ENCODE results near the gene GCC2. TPM values are rescaled to one million over a fixed set of nuclear protein-coding genes. Genes with fewer than 3 reads are reported as not detected.

The GCC2 gene
- total and polyA plus RNA-seq, 2 of the 13 experiments (the other 11 are each of a cell fraction or from before 2014, with no cell fraction given) = 17.6 to 22.5 TPM

DNA sequence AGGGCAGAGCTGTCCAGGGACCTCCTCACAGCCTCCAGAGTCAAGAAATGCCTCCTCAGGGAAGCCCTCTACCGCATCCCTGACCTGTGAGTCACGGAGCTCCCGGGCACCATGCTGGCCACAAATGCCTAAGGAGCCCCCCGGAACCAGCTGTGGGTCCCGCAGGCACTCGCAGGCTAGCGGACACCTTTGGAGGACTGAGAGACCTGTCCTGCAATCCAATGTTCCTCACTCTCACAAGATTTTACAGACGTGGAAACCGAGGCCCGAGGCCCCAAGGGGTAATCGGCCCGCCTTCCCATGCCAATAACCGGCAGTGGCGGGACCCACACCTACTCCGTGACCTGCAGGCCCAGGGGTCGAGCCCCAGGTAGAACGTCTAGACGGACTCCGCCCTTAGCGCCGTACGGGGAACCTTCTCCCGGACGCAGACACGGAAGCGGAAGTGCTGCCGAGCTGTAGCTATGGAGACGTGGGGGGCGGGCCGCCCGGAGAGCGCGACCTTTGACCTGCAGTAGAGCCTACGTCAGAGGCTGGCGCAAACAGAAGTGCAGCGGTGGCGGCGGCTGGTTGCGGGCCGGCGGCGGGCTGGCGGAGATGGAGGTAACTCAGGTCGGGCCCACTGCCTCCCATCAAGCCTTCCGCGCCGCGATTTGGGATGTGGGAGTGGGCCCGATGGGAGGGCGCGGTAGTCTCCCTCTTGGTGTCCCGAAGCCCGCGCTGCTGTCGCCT, at the start of gene GCC2 (continued):
- TF ChIP-seq, protein P1, sequence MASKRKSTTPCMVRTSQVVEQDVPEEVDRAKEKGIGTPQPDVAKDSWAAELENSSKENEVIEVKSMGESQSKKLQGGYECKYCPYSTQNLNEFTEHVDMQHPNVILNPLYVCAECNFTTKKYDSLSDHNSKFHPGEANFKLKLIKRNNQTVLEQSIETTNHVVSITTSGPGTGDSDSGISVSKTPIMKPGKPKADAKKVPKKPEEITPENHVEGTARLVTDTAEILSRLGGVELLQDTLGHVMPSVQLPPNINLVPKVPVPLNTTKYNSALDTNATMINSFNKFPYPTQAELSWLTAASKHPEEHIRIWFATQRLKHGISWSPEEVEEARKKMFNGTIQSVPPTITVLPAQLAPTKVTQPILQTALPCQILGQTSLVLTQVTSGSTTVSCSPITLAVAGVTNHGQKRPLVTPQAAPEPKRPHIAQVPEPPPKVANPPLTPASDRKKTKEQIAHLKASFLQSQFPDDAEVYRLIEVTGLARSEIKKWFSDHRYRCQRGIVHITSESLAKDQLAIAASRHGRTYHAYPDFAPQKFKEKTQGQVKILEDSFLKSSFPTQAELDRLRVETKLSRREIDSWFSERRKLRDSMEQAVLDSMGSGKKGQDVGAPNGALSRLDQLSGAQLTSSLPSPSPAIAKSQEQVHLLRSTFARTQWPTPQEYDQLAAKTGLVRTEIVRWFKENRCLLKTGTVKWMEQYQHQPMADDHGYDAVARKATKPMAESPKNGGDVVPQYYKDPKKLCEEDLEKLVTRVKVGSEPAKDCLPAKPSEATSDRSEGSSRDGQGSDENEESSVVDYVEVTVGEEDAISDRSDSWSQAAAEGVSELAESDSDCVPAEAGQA (IDR thresholded peaks at IDR 0.05; ENCODE audit: low read depth) = peak; percentile 83
- TF ChIP-seq, protein P1 (CRISPR knock-in tag; IDR thresholded peaks at IDR 0.05; ENCODE audit: borderline replicate concordance) = 0 out of 2 replicates have a peak, but pooled peaks have one; percentile 58
- TF ChIP-seq, protein P2, sequence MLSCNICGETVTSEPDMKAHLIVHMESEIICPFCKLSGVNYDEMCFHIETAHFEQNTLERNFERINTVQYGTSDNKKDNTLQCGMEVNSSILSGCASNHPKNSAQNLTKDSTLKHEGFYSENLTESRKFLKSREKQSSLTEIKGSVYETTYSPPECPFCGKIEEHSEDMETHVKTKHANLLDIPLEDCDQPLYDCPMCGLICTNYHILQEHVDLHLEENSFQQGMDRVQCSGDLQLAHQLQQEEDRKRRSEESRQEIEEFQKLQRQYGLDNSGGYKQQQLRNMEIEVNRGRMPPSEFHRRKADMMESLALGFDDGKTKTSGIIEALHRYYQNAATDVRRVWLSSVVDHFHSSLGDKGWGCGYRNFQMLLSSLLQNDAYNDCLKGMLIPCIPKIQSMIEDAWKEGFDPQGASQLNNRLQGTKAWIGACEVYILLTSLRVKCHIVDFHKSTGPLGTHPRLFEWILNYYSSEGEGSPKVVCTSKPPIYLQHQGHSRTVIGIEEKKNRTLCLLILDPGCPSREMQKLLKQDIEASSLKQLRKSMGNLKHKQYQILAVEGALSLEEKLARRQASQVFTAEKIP (CRISPR knock-in tag; IDR thresholded peaks at IDR 0.05; ENCODE audit: borderline replicate concordance) = no peak
- peak; percentile 29; the same call in 1 of the 2 replicates for TF ChIP-seq ZNF160 (CRISPR knock-in tag; IDR thresholded peaks at IDR 0.05)
- peak; percentile 91 for TF ChIP-seq HIVEP1 (CRISPR knock-in tag; IDR thresholded peaks at IDR 0.05)
- no peak for TF ChIP-seq MYNN (CRISPR knock-in tag; IDR thresholded peaks at IDR 0.05; ENCODE audit: low read depth)
- TF ChIP-seq, protein P3, sequence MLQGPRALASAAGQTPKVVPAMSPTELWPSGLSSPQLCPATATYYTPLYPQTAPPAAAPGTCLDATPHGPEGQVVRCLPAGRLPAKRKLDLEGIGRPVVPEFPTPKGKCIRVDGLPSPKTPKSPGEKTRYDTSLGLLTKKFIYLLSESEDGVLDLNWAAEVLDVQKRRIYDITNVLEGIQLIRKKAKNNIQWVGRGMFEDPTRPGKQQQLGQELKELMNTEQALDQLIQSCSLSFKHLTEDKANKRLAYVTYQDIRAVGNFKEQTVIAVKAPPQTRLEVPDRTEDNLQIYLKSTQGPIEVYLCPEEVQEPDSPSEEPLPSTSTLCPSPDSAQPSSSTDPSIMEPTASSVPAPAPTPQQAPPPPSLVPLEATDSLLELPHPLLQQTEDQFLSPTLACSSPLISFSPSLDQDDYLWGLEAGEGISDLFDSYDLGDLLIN (CRISPR knock-in tag; IDR thresholded peaks at IDR 0.05; ENCODE audit: borderline replicate concordance) = peak; percentile 0; the same call in 1 of the 2 replicates
- TF ChIP-seq, protein P4, sequence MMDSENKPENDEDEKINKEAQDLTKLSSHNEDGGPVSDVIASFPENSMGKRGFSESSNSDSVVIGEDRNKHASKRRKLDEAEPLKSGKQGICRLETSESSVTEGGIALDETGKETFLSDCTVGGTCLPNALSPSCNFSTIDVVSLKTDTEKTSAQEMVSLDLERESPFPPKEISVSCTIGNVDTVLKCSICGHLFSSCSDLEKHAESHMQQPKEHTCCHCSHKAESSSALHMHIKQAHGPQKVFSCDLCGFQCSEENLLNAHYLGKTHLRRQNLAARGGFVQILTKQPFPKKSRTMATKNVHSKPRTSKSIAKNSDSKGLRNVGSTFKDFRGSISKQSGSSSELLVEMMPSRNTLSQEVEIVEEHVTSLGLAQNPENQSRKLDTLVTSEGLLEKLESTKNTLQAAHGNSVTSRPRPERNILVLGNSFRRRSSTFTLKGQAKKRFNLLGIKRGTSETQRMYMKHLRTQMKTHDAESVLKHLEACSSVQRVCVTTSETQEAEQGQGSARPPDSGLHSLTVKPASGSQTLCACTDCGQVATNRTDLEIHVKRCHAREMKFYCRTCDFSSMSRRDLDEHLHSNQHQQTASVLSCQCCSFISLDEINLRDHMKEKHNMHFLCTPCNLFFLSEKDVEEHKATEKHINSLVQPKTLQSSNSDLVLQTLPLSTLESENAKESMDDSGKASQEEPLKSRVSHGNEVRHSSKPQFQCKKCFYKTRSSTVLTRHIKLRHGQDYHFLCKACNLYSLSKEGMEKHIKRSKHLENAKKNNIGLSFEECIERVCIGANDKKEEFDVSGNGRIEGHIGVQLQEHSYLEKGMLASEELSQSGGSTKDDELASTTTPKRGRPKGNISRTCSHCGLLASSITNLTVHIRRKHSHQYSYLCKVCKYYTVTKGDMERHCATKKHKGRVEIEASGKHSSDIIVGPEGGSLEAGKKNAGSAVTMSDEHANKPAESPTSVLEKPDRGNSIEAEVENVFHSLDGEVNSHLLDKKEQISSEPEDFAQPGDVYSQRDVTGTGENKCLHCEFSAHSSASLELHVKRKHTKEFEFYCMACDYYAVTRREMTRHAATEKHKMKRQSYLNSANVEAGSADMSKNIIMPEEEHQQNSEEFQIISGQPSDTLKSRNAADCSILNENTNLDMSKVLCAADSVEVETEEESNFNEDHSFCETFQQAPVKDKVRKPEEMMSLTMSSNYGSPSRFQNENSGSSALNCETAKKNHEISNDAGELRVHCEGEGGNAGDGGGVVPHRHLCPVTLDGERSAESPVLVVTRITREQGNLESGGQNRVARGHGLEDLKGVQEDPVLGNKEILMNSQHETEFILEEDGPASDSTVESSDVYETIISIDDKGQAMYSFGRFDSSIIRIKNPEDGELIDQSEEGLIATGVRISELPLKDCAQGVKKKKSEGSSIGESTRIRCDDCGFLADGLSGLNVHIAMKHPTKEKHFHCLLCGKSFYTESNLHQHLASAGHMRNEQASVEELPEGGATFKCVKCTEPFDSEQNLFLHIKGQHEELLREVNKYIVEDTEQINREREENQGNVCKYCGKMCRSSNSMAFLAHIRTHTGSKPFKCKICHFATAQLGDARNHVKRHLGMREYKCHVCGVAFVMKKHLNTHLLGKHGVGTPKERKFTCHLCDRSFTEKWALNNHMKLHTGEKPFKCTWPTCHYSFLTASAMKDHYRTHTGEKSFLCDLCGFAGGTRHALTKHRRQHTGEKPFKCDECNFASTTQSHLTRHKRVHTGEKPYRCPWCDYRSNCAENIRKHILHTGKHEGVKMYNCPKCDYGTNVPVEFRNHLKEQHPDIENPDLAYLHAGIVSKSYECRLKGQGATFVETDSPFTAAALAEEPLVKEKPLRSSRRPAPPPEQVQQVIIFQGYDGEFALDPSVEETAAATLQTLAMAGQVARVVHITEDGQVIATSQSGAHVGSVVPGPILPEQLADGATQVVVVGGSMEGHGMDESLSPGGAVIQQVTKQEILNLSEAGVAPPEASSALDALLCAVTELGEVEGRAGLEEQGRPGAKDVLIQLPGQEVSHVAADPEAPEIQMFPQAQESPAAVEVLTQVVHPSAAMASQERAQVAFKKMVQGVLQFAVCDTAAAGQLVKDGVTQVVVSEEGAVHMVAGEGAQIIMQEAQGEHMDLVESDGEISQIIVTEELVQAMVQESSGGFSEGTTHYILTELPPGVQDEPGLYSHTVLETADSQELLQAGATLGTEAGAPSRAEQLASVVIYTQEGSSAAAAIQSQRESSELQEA (CRISPR knock-in tag; IDR thresholded peaks at IDR 0.05; ENCODE audit: not compliant biosample characterization) = peak; percentile 95
- TF ChIP-seq KAT7 (CRISPR knock-in tag; IDR thresholded peaks at IDR 0.05; ENCODE audit: borderline replicate concordance) = no peak
- no peak for TF ChIP-seq ONECUT2 (CRISPR knock-in tag; IDR thresholded peaks at IDR 0.05)
